ENCODE results near the gene H6PD. TPM values are rescaled to one million over a fixed set of nuclear protein-coding genes. Genes with fewer than 3 reads are reported as not detected.

H6PD gene
- total RNA-seq, 2 donors from 2014 or later, result 35.0 to 41.0 TPM

DNA sequence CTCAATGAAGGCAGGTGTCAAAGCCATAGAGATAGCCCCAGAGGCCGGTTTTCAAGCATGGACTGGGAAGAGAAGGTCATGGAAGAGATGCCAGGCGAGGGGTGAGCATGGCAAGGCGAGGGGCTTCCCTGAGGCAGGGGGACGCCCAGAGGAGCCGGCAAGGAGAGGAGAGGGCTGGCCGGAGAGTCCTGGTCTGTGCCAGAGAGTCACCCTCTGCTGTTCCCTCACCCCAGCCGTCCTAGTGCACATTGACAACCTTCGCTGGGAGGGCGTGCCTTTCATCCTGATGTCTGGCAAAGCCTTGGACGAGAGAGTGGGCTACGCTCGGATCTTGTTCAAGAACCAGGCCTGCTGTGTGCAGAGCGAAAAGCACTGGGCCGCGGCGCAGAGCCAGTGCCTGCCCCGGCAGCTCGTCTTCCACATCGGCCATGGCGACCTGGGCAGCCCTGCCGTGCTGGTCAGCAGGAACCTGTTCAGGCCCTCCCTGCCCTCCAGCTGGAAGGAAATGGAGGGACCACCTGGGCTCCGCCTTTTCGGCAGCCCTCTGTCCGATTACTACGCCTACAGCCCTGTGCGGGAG lies 28.8 kb downstream of the H6PD start:
- Histone ChIP-seq H3K4me1 (peaks cover 0 to 10% of the 10 kb centered on the region in 2 donors), H3K36me3 (peaks cover 47% of the 10 kb centered on the region), H3K27ac (no peak overlapping the region), H3K4me3 (no peak overlapping the region), H3K9me3 (no peaks in the 10 kb centered on the region), H3K27me3 (no peaks in the 10 kb centered on the region)
- TF ChIP-seq, protein P1, sequence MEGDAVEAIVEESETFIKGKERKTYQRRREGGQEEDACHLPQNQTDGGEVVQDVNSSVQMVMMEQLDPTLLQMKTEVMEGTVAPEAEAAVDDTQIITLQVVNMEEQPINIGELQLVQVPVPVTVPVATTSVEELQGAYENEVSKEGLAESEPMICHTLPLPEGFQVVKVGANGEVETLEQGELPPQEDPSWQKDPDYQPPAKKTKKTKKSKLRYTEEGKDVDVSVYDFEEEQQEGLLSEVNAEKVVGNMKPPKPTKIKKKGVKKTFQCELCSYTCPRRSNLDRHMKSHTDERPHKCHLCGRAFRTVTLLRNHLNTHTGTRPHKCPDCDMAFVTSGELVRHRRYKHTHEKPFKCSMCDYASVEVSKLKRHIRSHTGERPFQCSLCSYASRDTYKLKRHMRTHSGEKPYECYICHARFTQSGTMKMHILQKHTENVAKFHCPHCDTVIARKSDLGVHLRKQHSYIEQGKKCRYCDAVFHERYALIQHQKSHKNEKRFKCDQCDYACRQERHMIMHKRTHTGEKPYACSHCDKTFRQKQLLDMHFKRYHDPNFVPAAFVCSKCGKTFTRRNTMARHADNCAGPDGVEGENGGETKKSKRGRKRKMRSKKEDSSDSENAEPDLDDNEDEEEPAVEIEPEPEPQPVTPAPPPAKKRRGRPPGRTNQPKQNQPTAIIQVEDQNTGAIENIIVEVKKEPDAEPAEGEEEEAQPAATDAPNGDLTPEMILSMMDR (IDR thresholded peaks at IDR 0.05), result no peak
- DNase-seq (ENCODE audit: low spot score), result no peak

DNA sequence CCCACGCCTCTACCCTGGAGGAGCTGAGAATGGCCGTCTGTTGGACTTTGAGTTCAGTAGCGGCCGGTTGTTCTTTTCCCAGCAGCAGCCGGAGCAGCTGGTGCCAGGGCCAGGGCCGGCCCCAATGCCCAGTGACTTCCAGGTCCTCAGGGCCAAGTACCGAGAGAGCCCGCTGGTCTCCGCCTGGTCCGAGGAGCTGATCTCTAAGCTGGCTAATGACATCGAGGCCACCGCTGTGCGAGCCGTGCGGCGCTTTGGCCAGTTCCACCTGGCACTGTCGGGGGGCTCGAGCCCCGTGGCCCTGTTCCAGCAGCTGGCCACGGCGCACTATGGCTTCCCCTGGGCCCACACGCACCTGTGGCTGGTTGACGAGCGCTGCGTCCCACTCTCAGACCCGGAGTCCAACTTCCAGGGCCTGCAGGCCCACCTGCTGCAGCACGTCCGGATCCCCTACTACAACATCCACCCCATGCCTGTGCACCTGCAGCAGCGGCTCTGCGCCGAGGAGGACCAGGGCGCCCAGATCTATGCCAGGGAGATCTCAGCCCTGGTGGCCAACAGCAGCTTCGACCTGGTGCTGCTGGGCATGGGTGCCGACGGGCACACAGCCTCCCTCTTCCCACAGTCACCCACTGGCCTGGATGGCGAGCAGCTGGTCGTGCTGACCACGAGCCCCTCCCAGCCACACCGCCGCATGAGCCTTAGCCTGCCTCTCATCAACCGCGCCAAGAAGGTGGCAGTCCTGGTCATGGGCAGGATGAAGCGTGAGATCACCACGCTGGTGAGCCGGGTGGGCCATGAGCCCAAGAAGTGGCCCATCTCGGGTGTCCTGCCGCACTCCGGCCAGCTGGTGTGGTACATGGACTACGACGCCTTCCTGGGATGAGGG lies 29.7 kb downstream of the H6PD start:
- H3K9me3 ChIP-seq, result no peaks in the 10 kb centered on the region
- TF ChIP-seq, protein P1 (IDR thresholded peaks at IDR 0.05), result no peak
- no peak for DNase-seq (ENCODE audit: low spot score)
- peaks cover 47% of the 10 kb centered on the region for H3K36me3 ChIP-seq
- no peak overlapping the region for H3K4me3 ChIP-seq
- no peaks in the 10 kb centered on the region for H3K27me3 ChIP-seq
- peaks cover 0 to 12% of the 10 kb centered on the region in 2 donors for H3K4me1 ChIP-seq
- no peak overlapping the region for H3K27ac ChIP-seq

DNA sequence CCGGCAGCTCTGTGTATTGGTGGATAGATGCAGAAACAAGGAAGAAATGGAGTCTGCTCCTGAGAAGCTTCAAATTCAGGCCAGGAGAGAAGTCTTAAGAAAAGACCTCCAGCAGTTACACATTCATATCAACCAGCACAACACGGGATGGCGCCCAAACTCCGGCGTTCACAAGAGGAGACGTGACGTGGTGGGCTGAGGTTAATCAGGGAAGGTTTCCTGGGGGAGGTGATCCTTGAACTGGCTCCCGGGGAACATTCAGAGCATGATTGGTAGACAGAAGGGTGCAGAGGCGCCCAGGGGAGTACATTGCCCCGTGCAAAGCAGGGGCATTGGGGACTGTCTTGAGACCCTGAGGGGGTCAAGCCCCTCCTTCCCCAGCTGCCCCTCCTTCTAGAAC lies 30.5 kb downstream of the H6PD start:
- TF ChIP-seq, protein P1 (IDR thresholded peaks at IDR 0.05), result no peak
- peaks cover 0 to 21% of the 10 kb centered on the region in 2 donors for H3K4me1 ChIP-seq
- H3K27ac ChIP-seq, result no peak overlapping the region
- no peak overlapping the region for H3K4me3 ChIP-seq
- peaks cover 47% of the 10 kb centered on the region for H3K36me3 ChIP-seq
- no peaks in the 10 kb centered on the region for H3K27me3 ChIP-seq
- no peak for DNase-seq (ENCODE audit: low spot score)
- no peaks in the 10 kb centered on the region for H3K9me3 ChIP-seq

DNA sequence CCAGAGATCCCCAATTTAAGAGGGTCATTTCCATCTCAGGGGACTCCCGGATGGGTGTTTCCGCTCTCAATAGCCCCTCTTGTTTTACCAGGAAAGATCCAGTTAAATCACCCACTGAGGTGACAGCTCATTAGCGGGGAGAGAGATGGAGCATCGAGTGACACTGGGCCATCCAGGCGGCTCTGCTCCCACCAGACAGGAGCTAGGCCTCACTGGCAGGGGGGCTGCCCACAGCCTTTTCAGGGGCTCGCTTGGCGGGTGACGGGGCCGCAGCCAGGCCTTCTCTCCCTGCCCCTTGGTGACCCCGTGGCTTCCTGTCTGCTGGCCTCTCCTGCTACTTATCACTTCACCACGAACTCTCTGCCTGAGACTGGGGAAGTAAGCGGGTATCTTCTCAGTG lies 31.4 kb downstream of the H6PD start:
- Histone ChIP-seq H3K27ac (no peak overlapping the region), H3K9me3 (no peaks in the 10 kb centered on the region), H3K4me1 (peaks cover 0 to 30% of the 10 kb centered on the region in 2 donors), H3K36me3 (peaks cover 47% of the 10 kb centered on the region), H3K4me3 (no peak overlapping the region), H3K27me3 (no peaks in the 10 kb centered on the region)
- TF ChIP-seq, protein P1 (IDR thresholded peaks at IDR 0.05), result no peak
- DNase-seq (ENCODE audit: low spot score), result no peak

DNA sequence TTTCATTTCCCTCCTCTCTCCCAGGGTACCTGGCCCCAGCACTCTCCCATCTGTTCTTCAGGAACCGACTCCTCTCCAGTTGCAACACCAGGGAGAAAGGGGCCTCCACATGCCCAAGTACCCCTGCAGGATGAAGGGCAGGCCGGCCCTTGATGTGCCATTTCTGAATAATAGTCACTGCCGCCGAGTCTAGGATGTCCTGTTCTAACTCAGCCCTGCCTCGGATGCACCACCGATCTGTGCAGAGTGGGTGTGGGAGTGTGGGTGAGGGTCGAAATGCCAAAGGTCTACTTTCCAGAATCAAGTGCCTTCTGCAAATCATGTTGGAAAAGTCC lies 32.7 kb downstream of the H6PD start:
- Histone ChIP-seq H3K9me3 (no peaks in the 10 kb centered on the region), H3K27ac (no peak overlapping the region), H3K36me3 (peaks cover 40% of the 10 kb centered on the region), H3K4me3 (no peak overlapping the region), H3K27me3 (no peaks in the 10 kb centered on the region), H3K4me1 (peaks cover 0 to 31% of the 10 kb centered on the region in 2 donors)
- no peak for DNase-seq (ENCODE audit: low spot score)
- TF ChIP-seq, protein P1 (IDR thresholded peaks at IDR 0.05), result peak in 1 of 2 donors; percentile 19

All from right atrium auricular region (tissue), 2 donors.